ENCODE measurements around the gene NEK7.

NEK7 gene

GRCh38 chr1:198318085-198318484 is 161.3 kb downstream of the NEK7 start:
- DNase-seq, result no peak
- Histone ChIP-seq H3K27me3 (replicated peaks; ENCODE audit: control insufficient read depth, insufficient read depth, low read length, poor library complexity, severe bottlenecking) (no peaks in the 10 kb centered on the region), H3K27ac (ENCODE audit: insufficient read depth, low read length, poor library complexity, severe bottlenecking) (no peak overlapping the region), H3K9me3 (ENCODE audit: control insufficient read depth, low read length) (no peaks in the 10 kb centered on the region), H3K36me3 (ENCODE audit: control insufficient read depth, insufficient read depth, low read length) (peaks cover 15% of the 10 kb centered on the region), H3K4me1 (ENCODE audit: control insufficient read depth, insufficient read depth, low read length, poor library complexity, severe bottlenecking) (no peaks in the 10 kb centered on the region), H3K4me3 (ENCODE audit: insufficient read depth, low read depth, low read length, poor library complexity, severe bottlenecking) (no peak overlapping the region)

- no peak overlapping the region for H3K27ac ChIP-seq (ENCODE audit: insufficient read depth, low read length, poor library complexity, severe bottlenecking)
- no peaks in the 10 kb centered on the region for H3K9me3 ChIP-seq (ENCODE audit: control insufficient read depth, low read length)
- no peaks in the 10 kb centered on the region for H3K4me1 ChIP-seq (ENCODE audit: control insufficient read depth, insufficient read depth, low read length, poor library complexity, severe bottlenecking)
- DNase-seq, result no peak
- H3K4me3 ChIP-seq (ENCODE audit: insufficient read depth, low read depth, low read length, poor library complexity, severe bottlenecking), result no peak overlapping the region
- no peaks in the 10 kb centered on the region for H3K27me3 ChIP-seq (replicated peaks; ENCODE audit: control insufficient read depth, insufficient read depth, low read length, poor library complexity, severe bottlenecking)
- H3K36me3 ChIP-seq (ENCODE audit: control insufficient read depth, insufficient read depth, low read length), result peaks cover 13% of the 10 kb centered on the region
Measured at GRCh38 chr1:198320759-198321158, 164.0 kb downstream of the NEK7 start.

GRCh38 chr1:198326232-198326631 is 169.4 kb downstream of the NEK7 start:
- Histone ChIP-seq H3K9me3 (ENCODE audit: control insufficient read depth, low read length) (no peaks in the 10 kb centered on the region), H3K36me3 (ENCODE audit: control insufficient read depth, insufficient read depth, low read length) (no peaks in the 10 kb centered on the region), H3K27me3 (replicated peaks; ENCODE audit: control insufficient read depth, insufficient read depth, low read length, poor library complexity, severe bottlenecking) (no peaks in the 10 kb centered on the region), H3K4me1 (ENCODE audit: control insufficient read depth, insufficient read depth, low read length, poor library complexity, severe bottlenecking) (no peaks in the 10 kb centered on the region), H3K4me3 (ENCODE audit: insufficient read depth, low read depth, low read length, poor library complexity, severe bottlenecking) (no peak overlapping the region), H3K27ac (ENCODE audit: insufficient read depth, low read length, poor library complexity, severe bottlenecking) (no peak overlapping the region)
- no peak for DNase-seq

- Histone ChIP-seq H3K9me3 (ENCODE audit: control insufficient read depth, low read length) (no peaks in the 10 kb centered on the region), H3K4me3 (ENCODE audit: insufficient read depth, low read depth, low read length, poor library complexity, severe bottlenecking) (no peak overlapping the region), H3K36me3 (ENCODE audit: control insufficient read depth, insufficient read depth, low read length) (no peaks in the 10 kb centered on the region), H3K4me1 (ENCODE audit: control insufficient read depth, insufficient read depth, low read length, poor library complexity, severe bottlenecking) (no peaks in the 10 kb centered on the region), H3K27ac (ENCODE audit: insufficient read depth, low read length, poor library complexity, severe bottlenecking) (no peak overlapping the region), H3K27me3 (replicated peaks; ENCODE audit: control insufficient read depth, insufficient read depth, low read length, poor library complexity, severe bottlenecking) (no peaks in the 10 kb centered on the region)
- no peak for DNase-seq
Measured at GRCh38 chr1:198326915-198327314, 170.1 kb downstream of the NEK7 start.

GRCh38 chr1:198328458-198329032 is 171.7 kb downstream of the NEK7 start:
- H3K27ac ChIP-seq (ENCODE audit: insufficient read depth, low read length, poor library complexity, severe bottlenecking), result no peak overlapping the region
- H3K36me3 ChIP-seq (ENCODE audit: control insufficient read depth, insufficient read depth, low read length), result no peaks in the 10 kb centered on the region
- no peak overlapping the region for H3K4me3 ChIP-seq (ENCODE audit: insufficient read depth, low read depth, low read length, poor library complexity, severe bottlenecking)
- H3K4me1 ChIP-seq (ENCODE audit: control insufficient read depth, insufficient read depth, low read length, poor library complexity, severe bottlenecking), result no peaks in the 10 kb centered on the region
- no peaks in the 10 kb centered on the region for H3K27me3 ChIP-seq (replicated peaks; ENCODE audit: control insufficient read depth, insufficient read depth, low read length, poor library complexity, severe bottlenecking)
- DNase-seq, result no peak
- no peaks in the 10 kb centered on the region for H3K9me3 ChIP-seq (ENCODE audit: control insufficient read depth, low read length)

- Histone ChIP-seq H3K4me3 (ENCODE audit: insufficient read depth, low read depth, low read length, poor library complexity, severe bottlenecking) (no peak overlapping the region), H3K27ac (ENCODE audit: insufficient read depth, low read length, poor library complexity, severe bottlenecking) (no peak overlapping the region), H3K36me3 (ENCODE audit: control insufficient read depth, insufficient read depth, low read length) (no peaks in the 10 kb centered on the region), H3K27me3 (replicated peaks; ENCODE audit: control insufficient read depth, insufficient read depth, low read length, poor library complexity, severe bottlenecking) (no peaks in the 10 kb centered on the region), H3K4me1 (ENCODE audit: control insufficient read depth, insufficient read depth, low read length, poor library complexity, severe bottlenecking) (no peaks in the 10 kb centered on the region), H3K9me3 (ENCODE audit: control insufficient read depth, low read length) (no peaks in the 10 kb centered on the region)
- no peak for DNase-seq
Measured at GRCh38 chr1:198330982-198331615, 174.3 kb downstream of the NEK7 start.

GRCh38 chr1:198333744-198334143 is 176.9 kb downstream of the NEK7 start:
- no peaks in the 10 kb centered on the region for H3K36me3 ChIP-seq (ENCODE audit: control insufficient read depth, insufficient read depth, low read length)
- DNase-seq, result no peak
- no peak overlapping the region for H3K27ac ChIP-seq (ENCODE audit: insufficient read depth, low read length, poor library complexity, severe bottlenecking)
- H3K4me3 ChIP-seq (ENCODE audit: insufficient read depth, low read depth, low read length, poor library complexity, severe bottlenecking), result no peak overlapping the region
- H3K4me1 ChIP-seq (ENCODE audit: control insufficient read depth, insufficient read depth, low read length, poor library complexity, severe bottlenecking), result no peaks in the 10 kb centered on the region
- no peaks in the 10 kb centered on the region for H3K27me3 ChIP-seq (replicated peaks; ENCODE audit: control insufficient read depth, insufficient read depth, low read length, poor library complexity, severe bottlenecking)
- H3K9me3 ChIP-seq (ENCODE audit: control insufficient read depth, low read length), result no peaks in the 10 kb centered on the region

- Histone ChIP-seq H3K27me3 (replicated peaks; ENCODE audit: control insufficient read depth, insufficient read depth, low read length, poor library complexity, severe bottlenecking) (no peaks in the 10 kb centered on the region), H3K4me1 (ENCODE audit: control insufficient read depth, insufficient read depth, low read length, poor library complexity, severe bottlenecking) (no peaks in the 10 kb centered on the region), H3K4me3 (ENCODE audit: insufficient read depth, low read depth, low read length, poor library complexity, severe bottlenecking) (no peak overlapping the region), H3K9me3 (ENCODE audit: control insufficient read depth, low read length) (no peaks in the 10 kb centered on the region), H3K27ac (ENCODE audit: insufficient read depth, low read length, poor library complexity, severe bottlenecking) (no peak overlapping the region), H3K36me3 (ENCODE audit: control insufficient read depth, insufficient read depth, low read length) (no peaks in the 10 kb centered on the region)
- DNase-seq, result no peak
Measured at GRCh38 chr1:198335663-198336062, 178.9 kb downstream of the NEK7 start.

- DNase-seq, result no peak
- no peaks in the 10 kb centered on the region for H3K9me3 ChIP-seq (ENCODE audit: control insufficient read depth, low read length)
- no peaks in the 10 kb centered on the region for H3K4me1 ChIP-seq (ENCODE audit: control insufficient read depth, insufficient read depth, low read length, poor library complexity, severe bottlenecking)
- no peak overlapping the region for H3K4me3 ChIP-seq (ENCODE audit: insufficient read depth, low read depth, low read length, poor library complexity, severe bottlenecking)
- H3K36me3 ChIP-seq (ENCODE audit: control insufficient read depth, insufficient read depth, low read length), result no peaks in the 10 kb centered on the region
- H3K27me3 ChIP-seq (replicated peaks; ENCODE audit: control insufficient read depth, insufficient read depth, low read length, poor library complexity, severe bottlenecking), result no peaks in the 10 kb centered on the region
- H3K27ac ChIP-seq (ENCODE audit: insufficient read depth, low read length, poor library complexity, severe bottlenecking), result no peak overlapping the region
Measured at GRCh38 chr1:198337886-198338285, 181.1 kb downstream of the NEK7 start.

- H3K27me3 ChIP-seq (replicated peaks; ENCODE audit: control insufficient read depth, insufficient read depth, low read length, poor library complexity, severe bottlenecking), result no peaks in the 10 kb centered on the region
Measured at GRCh38 chr1:198340139-198340538, 183.3 kb downstream of the NEK7 start.

More at GRCh38 chr1:198340139-198340538, 183.3 kb downstream of the NEK7 start:
- Histone ChIP-seq H3K4me1 (ENCODE audit: control insufficient read depth, insufficient read depth, low read length, poor library complexity, severe bottlenecking) (no peaks in the 10 kb centered on the region), H3K4me3 (ENCODE audit: insufficient read depth, low read depth, low read length, poor library complexity, severe bottlenecking) (no peak overlapping the region), H3K36me3 (ENCODE audit: control insufficient read depth, insufficient read depth, low read length) (no peaks in the 10 kb centered on the region), H3K27ac (ENCODE audit: insufficient read depth, low read length, poor library complexity, severe bottlenecking) (no peak overlapping the region), H3K9me3 (ENCODE audit: control insufficient read depth, low read length) (no peaks in the 10 kb centered on the region)
- no peak for DNase-seq

Data from effector memory CD4-positive, alpha-beta T cell (primary cell).